Neural crest cell (in vitro differentiated cells): Measurements from ENCODE around the gene GPATCH2L. TPM values are rescaled to one million over a fixed set of nuclear protein-coding genes. Genes with fewer than 3 reads are reported as not detected.

Experiments
- DNase-seq: peaks from one replicate; pipeline ENCODE4 v3.0.0; 2021; ENCODE audit warnings: low read depth, mixed read lengths, low spot score
- H3K27ac Mint-ChIP-seq: one replicate; pipeline ENCODE4 v1.8.0; 2021; ENCODE audit warnings: mild to moderate bottlenecking, mixed read lengths; ENCODE audit not compliant: unreplicated experiment
- H3K27me3 Mint-ChIP-seq: 2 replicates; pipeline ENCODE4 v1.8.0; 2021; ENCODE audit warnings: low read depth, mild to moderate bottlenecking, mixed read lengths
- H3K36me3 Mint-ChIP-seq: 2 replicates; pipeline ENCODE4 v1.8.0; 2021; ENCODE audit warnings: low read depth, mild to moderate bottlenecking, mixed read lengths
- H3K4me1 Mint-ChIP-seq: 2 replicates; pipeline ENCODE4 v1.8.0; 2021; ENCODE audit warnings: mixed read lengths
- H3K4me3 Mint-ChIP-seq: one replicate; pipeline ENCODE4 v1.8.0; 2021; ENCODE audit warnings: mild to moderate bottlenecking, mixed read lengths
- H3K9me3 Mint-ChIP-seq: 2 replicates; pipeline ENCODE4 v1.8.0; 2021; ENCODE audit warnings: mixed read lengths
- total RNA-seq: library from RNA; stranded (reverse); gene quantifications from 2 replicates; pipeline ENCODE4 v1.2.1, GENCODE V29; 2021
- TF ChIP-seq, protein P1 (sequence below): fragments of 200-600 bp; sonication (generic); conservative IDR thresholded peaks from 2 replicates; pipeline ENCODE4 v1.5.0; 2021; ENCODE audit warnings: antibody characterized with exemption, mild to moderate bottlenecking

The GPATCH2L gene
- total RNA-seq, 1 donor from 2014 or later: 73.1 TPM

DNA sequence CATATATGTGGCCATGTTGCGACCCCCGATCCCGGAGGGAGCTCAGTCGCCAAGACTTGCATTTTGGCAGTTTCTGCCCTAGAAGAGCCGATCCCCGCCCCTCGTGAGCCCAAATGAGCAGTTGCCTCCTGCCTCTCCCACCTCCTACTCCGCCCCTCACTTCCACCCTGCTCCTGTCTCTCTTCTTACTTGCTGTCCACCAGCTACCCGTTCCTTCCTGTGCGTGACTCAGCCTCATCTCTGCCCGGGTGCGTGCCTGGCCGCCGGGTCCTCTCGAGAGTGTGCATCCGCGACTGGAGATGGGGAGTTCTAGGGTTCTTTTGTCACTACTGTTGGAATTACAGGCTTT, 585 bp downstream of the GPATCH2L start:
- Mint-ChIP-seq H3K9me3 (peaks cover 2% of the 10 kb centered on the region), H3K27ac (peak overlapping the region; percentile 98), H3K36me3 (peaks cover 6% of the 10 kb centered on the region), H3K27me3 (peaks cover 13% of the 10 kb centered on the region), H3K4me3 (peak overlapping the region; percentile 99), H3K4me1 (peaks cover 58% of the 10 kb centered on the region)
- peak; percentile 29 for DNase-seq
- TF ChIP-seq, protein P1, sequence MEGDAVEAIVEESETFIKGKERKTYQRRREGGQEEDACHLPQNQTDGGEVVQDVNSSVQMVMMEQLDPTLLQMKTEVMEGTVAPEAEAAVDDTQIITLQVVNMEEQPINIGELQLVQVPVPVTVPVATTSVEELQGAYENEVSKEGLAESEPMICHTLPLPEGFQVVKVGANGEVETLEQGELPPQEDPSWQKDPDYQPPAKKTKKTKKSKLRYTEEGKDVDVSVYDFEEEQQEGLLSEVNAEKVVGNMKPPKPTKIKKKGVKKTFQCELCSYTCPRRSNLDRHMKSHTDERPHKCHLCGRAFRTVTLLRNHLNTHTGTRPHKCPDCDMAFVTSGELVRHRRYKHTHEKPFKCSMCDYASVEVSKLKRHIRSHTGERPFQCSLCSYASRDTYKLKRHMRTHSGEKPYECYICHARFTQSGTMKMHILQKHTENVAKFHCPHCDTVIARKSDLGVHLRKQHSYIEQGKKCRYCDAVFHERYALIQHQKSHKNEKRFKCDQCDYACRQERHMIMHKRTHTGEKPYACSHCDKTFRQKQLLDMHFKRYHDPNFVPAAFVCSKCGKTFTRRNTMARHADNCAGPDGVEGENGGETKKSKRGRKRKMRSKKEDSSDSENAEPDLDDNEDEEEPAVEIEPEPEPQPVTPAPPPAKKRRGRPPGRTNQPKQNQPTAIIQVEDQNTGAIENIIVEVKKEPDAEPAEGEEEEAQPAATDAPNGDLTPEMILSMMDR: no peak

DNA sequence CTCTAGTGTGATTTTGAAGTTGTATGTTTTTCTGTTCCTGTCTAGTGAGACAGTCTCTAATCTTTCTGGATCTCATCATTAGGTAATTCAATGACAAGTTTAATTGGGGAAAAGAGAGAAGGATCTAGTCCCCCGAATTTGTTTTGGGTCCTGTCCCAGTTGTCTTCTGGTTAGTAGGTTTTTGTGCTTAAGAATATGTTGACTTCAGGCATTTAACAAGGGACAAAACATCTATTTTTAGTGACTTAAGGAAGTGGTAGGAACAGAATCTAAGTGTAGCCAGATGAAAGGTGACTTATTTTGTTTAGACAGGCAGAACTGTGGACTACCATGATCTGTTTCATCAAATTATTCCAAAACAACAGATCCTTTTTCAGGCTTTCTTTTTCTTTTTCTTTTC, 2.2 kb downstream of the GPATCH2L start:
- no peak overlapping the region for H3K27ac Mint-ChIP-seq
- H3K4me3 Mint-ChIP-seq: peak overlapping the region; percentile 99
- H3K4me1 Mint-ChIP-seq: peaks cover 60% of the 10 kb centered on the region
- peaks cover 2% of the 10 kb centered on the region for H3K9me3 Mint-ChIP-seq
- H3K36me3 Mint-ChIP-seq: peaks cover 10% of the 10 kb centered on the region
- TF ChIP-seq, protein P1: no peak
- H3K27me3 Mint-ChIP-seq: peaks cover 13% of the 10 kb centered on the region
- no peak for DNase-seq

DNA sequence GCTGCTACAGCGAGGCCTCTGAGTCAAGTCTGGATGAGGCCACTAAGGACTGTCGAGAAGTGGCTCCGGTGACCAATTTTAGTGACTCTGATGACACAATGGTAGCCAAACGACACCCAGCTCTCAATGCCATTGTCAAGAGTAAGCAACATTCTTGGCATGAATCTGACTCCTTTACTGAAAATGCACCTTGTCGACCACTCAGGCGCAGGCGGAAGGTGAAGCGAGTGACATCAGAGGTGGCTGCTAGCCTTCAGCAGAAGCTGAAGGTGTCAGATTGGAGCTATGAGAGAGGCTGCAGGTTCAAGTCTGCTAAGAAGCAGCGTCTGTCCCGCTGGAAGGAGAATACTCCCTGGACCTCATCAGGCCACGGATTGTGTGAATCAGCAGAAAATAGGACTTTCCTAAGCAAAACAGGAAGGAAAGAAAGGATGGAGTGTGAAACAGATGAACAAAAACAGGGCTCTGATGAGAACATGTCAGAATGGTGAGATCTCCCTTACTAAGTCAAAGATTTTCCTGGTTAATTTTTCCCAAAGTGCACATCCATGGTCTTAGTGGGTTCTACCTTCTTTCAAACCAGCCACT, 2.9 kb downstream of the GPATCH2L start:
- Mint-ChIP-seq H3K9me3 (peaks cover 2% of the 10 kb centered on the region), H3K4me3 (peak overlapping the region; percentile 99), H3K4me1 (peaks cover 60% of the 10 kb centered on the region), H3K27ac (no peak overlapping the region), H3K27me3 (peaks cover 13% of the 10 kb centered on the region), H3K36me3 (peaks cover 15% of the 10 kb centered on the region)
- no peak for DNase-seq
- TF ChIP-seq, protein P1: no peak

DNA sequence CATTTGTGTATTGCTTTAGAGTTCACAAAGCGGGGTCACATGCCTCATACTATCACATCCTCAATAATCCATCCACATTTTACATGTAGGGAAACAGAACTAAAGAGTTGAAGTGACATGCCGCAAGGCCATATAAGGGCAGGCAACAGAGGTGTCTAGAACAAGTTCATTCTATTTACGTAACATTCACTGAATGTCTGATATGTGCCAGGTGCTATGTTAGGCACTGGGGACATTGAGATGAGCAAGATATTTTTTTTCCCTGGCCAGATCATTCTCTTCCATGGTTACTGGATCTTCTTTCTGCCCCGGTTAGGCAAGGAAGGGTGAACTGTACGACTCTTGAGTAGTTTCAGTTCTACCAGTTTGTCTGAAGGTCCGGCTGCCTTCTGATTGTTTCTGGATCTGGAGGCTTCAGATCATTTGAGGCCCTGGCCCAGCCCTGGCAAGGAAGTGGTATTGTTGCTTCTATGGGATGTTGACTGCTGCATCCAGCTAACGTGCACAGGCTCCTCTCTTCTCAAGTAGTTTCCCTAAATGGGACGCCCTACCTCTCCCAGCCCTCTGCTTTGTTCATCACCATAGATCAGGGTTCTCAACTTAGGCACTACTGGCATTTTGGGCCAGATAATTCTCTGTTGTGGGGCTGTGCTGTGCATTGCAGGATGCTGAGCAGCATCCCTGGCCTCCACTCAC, 12.1 kb downstream of the GPATCH2L start:
- TF ChIP-seq, protein P1: no peak
- Mint-ChIP-seq H3K9me3 (no peaks in the 10 kb centered on the region), H3K36me3 (peaks cover 21% of the 10 kb centered on the region), H3K27ac (no peak overlapping the region), H3K4me3 (no peak overlapping the region), H3K27me3 (no peaks in the 10 kb centered on the region), H3K4me1 (no peaks in the 10 kb centered on the region)
- no peak for DNase-seq

DNA sequence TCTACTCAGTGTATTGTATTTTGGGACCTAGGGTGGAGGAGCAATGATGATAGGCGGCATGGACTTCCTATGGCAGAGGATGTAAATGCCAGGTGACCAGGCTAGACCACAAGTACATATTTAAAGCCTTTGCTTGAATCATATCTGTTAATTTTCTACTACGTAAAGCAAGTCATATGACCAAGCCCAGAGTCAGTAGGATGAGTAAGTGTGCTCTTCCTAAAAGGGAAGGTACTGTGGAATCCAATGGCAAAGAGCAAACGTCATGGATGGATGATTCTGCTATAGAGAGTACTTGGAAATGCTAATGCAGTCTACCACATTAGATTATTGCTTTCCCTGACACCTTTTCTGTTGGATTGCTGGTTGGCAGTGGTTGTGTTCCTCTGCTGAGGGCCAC, 16.8 kb downstream of the GPATCH2L start:
- Mint-ChIP-seq H3K4me1 (no peaks in the 10 kb centered on the region), H3K27me3 (no peaks in the 10 kb centered on the region), H3K9me3 (no peaks in the 10 kb centered on the region), H3K4me3 (no peak overlapping the region), H3K27ac (no peak overlapping the region), H3K36me3 (peaks cover 15% of the 10 kb centered on the region)
- DNase-seq: no peak
- TF ChIP-seq, protein P1: no peak
